ENCODE data around the gene ZKSCAN7.

- no peak for TF ChIP-seq CTCF (IDR thresholded peaks at IDR 0.05 in 8 of 11, conservative IDR thresholded peaks at IDR 0.05 in 3 of 11)
- TF ChIP-seq POLR2A (IDR thresholded peaks at IDR 0.05) = no peak
These were observed 2.1 kb downstream of the ZKSCAN7 start for GRCh38 chr3:44557074-44557473.
